Right ventricle myocardium superior (tissue), 1 donor: ENCODE results near the gene SNU13. TPM values are rescaled to one million over a fixed set of nuclear protein-coding genes. Genes with fewer than 3 reads are reported as not detected.
A peak's percentile ranks its signal among the peaks of the same experiment; 100 is the strongest.
"Not testable (repeated sequence)": the region's sequence is repeated elsewhere in the genome, so short reads cannot be mapped to it uniquely, and the experiment has no call there.

Experiments
- ATAC-seq: fragments of 200-7000 bp; cut with Tn5 transposase; one replicate; pipeline ENCODE4 v1.9.1; 2020; ENCODE audit warnings: mild to moderate bottlenecking; ENCODE audit not compliant: poor library complexity
- DNase-seq: peaks from one replicate; pipeline ENCODE4 v3.0.0-alpha.2; 2020
- intact Hi-C: fragments of 100-400 bp; cut with DNase I; formaldehyde crosslinking; loops from one replicate; pipeline ENCODE4 v1.11.2; 2022
- total RNA-seq: library from RNA; stranded (reverse); fragmentation: NEBNext Ultra II Directional; extraction: Animal tissue kit (Norgen Biotek cat#: 25700); gene quantifications from one replicate; pipeline ENCODE4 v1.2.1, GENCODE V29; 2021
- donor health status: DM: no; HTN: yes; CAD: no; lungs with severe emphysema.

The SNU13 gene
- total RNA-seq, 1 donor from 2014 or later: 193 TPM

DNA sequence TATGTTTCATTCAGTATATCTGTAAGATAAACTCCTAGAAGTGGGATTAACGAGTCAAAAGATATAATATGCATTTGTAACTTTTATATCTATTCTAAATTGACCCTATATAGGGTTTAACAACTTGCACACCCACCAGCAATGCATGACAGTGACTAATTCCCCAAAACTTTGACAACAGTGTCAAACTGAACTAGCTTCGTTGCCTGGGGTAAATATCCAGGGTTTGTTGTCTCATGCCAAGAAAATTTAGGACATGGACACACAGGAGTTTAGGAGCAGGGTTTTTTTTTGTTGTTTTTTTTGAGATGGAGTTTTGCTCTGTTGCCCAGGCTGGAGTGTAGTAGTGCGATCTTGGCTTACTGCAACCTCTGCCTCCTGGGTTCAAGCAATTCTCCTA lies 5.1 kb downstream of the SNU13 start:
- intact Hi-C loops: no loop called here
- DNase-seq (no peak), ATAC-seq (no peak)

DNA sequence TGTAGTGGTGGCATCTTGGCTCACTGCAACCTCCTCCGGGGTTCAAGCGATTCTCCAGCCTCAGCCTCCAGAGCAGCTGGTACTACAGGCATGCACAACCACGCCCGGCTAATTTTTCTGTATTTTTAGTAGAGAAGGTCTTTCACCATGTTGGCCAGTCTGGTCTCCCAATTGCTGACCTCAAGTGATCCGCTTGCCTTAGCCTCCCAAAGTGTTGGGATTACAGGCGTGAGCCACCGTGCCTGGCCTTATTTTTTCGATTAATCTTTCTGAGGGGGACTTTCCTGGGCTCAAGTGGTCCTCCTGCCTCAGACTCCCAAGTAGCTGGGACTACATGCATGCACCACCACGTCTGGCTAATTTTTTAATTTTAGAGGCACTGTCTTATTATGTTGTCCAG lies 5.6 kb downstream of the SNU13 start:
- intact Hi-C loops: no loop called here
- DNase-seq: no peak
- peak; percentile 6 for ATAC-seq

DNA sequence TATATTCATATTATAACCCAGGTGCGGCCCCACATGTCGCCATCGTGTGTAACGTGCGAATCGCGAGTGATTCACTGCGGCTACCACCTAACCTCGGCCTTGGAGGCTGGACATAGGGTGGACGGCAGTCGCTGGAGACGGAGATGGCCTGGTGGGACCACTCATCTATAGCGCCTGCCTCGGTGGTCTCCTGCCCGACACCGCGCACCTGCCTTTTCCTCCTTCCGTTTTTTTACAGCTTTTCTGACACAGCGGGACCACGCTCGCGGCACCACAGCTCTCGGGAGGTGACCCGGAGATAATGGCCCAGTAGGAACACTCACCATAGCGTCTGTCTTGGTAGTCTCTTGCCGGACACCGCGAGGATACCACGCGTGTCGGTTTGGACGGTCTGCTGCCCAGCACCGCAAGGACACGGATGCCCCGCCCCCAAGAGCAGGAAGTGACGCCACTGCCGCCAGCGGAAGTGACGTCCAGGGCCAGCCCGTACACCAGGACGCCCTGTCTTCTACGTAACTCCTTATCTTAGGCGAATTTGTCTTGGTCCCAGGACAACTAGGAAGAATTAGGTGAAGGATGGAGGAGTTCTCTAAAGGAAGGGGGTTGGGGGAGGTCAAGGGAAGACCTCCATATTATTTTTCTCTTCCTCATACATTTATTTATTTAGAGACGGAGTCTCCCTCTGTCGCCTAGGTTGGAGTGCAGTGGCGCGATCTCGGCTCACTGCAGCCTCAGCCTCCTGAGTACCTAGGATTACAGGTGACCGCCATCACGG lies 6.4 kb downstream of the SNU13 start:
- intact Hi-C loops: no loop called here
- DNase-seq (peak; percentile 92), ATAC-seq (peak; percentile 96)

DNA sequence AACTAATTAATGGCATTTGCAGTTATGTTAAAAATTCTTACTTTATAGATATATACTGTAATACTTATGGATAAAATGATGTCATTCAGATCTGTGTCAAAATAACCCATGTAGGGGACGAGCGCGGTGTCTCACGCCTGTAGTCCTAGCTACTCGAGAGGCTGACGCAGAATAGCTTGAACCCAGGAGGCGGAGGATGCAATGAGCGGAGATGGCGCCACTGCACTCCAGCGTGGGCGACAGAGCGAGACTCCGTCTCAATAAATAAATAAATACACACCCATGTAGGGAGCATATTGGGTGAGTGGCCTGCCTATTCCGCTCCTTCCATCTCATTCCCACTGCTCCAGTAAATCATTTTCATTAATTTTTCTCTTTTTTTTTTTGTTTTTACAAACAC lies 7.1 kb downstream of the SNU13 start:
- intact Hi-C loops: no loop called here
- ATAC-seq (peak; percentile 2), DNase-seq (peak; percentile 27)

DNA sequence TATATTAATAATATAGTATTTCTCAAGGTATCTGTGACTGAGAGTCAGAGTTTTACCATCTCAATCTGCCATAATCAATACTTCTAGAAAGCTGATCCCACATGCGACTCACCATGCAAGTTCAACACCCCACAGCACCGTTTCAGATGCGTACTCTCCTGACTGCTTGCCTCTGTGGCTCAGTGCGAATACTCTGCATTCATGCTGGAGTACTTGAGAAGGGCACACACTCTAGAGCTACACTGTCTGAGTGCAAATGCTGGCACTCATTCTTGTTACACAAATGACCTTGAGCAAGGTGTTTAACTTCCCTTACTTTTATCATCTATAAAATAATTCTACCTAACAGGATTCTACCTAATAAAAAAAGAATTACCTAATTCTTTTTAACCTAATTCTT lies 12.5 kb downstream of the SNU13 start:
- no peak for DNase-seq
- ATAC-seq: peak; percentile 74
- intact Hi-C loops: no loop called here

DNA sequence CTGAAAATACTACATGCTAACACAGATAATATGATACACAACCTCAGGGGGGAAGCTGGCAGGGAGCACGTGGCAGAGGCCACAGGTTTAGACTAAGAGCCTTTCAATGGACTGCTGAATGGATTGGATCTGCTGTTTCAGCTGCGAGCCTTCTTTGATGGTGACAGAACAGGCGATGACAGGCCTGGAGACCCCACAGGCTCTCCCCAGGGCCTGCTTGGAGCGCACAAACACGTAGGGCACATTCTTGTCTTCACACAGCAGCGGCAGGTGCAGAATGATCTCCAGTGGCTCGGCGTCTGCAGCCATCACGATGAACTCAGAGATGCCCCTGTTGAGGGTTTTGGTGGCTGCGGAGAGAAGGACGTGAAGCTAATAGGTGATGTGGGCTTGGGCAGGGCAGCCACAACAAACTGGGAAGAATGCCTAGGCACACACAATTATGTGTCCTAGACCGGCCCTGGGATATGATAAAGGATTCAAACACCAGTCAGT lies 13.8 kb downstream of the SNU13 start:
- ATAC-seq: peak; percentile 25
- intact Hi-C loops: no loop called here
- DNase-seq: peak; percentile 25

DNA sequence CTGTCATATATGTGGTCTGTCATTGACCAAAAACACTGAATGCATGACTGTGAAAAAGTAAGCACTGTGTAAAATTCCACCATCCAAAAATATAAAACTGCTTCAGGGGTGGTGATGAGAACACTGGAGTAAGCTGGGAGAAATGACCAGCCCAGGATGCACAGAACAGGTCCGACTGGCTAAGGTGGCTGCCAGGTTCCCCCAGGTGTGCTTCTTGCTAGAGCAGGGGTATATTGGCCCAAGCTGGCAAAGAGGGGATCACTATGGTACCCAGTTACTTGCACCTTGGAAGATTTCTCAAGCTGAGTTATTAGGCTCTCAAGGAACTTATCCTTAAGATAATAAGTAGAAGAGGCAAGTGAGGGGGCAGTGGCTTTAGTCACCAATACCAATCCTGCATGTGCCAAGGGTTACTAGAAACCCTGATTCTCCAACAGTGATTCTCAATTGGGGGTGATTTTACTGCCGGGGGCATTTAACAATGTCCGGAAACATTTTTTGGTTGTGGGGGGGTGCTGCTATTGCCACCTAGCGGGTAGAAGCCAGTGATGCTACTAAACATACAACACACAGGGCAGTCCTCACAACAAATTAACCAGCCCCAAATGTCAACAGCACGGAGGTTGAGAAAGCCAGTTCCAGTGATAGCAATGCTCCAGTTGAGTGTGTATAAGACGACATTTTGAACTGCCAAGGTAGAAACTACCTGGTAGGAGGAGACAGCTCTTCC lies 15.7 kb downstream of the SNU13 start:
- intact Hi-C loops: no loop called here
- DNase-seq: no peak
- no peak for ATAC-seq

DNA sequence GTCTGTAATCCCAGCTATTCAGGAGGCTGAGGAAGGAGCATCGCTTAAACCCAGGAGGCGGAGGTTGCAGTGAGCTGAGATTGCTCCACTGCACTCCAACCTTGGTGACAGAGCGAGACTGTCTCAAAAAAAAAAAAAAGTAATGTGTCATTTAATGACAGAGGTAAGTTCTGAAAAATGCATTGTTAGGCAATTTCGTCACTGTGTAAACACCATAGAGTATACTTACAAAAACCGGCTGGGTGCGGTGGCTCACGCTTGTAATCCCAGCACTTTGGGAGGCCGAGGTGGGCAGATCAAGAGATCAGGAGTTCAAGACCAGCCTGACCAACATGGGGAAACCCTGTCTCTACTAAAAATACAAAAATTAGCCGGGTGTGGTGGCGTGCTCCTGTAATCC lies 16.6 kb downstream of the SNU13 start:
- intact Hi-C loops, ATAC-seq: not testable (repeated sequence)
- DNase-seq: peak; percentile 14

DNA sequence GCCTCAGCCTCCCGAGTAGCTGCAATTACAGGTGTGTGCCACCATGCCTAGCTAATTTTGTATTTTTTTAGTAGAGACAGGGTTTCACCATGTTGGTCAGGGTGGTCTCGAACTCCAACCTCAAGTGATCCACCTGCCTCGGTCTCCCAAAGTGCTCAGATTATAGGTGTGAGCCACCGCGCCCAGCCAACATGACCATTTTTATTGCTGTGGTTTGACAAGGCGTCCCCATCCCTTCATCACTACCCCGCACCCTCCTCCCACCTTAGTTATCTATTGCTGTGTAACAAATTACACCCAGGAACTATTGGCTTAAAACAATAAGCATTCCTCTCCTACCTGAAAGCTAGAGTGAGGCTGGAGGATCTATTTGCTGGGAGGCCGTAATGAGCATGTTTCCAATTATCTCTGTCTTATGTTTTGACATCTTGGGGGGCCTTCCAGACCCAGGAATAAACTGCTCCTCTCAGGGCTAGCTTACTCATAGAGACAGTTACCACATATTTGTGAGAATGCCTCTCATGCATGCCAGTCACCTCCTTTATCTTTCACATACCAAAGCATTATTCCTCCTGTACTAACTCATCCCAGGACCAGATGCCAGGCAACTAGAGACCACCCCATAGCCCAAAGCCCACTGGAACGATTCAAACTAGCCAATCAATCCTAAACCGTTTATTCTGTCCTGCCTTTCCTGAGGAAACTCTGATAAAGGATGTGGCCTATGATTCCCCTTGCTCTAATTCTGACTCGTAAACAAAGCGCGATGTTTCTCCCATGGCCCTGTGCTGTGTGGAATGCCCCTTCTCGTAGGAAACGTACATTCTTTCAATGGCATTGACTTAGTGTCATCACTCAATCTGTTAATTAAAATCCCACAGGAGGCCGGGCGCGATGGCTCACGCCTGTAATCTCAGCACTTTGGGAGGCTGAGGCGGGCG lies 19.4 kb downstream of the SNU13 start:
- intact Hi-C loops: no loop called here
- no peak for ATAC-seq

DNA sequence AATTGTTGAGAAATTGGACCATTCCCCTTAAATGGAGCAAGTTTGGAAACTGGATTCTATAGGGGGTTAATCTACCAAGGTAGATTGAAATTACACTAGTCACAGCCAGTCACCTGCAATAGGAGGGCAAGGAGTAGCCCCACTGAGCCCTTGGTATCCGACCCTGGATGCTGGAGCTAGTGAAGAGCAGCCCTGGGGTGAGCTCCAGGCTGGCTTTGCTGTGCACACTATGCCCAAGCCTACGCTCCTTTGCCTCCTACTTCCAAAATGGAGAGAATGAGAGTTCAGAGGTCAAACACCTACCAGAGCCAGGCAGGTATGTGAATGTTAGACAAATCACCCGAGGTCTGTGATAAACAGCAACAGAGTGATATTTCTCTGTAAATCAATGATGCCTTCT lies 23.7 kb downstream of the SNU13 start:
- ATAC-seq: no peak
- no peak for DNase-seq
- intact Hi-C loops: no loop called here

More for the DNA sequence above, 19.4 kb downstream of the SNU13 start:
- DNase-seq: peak; percentile 27

DNA sequence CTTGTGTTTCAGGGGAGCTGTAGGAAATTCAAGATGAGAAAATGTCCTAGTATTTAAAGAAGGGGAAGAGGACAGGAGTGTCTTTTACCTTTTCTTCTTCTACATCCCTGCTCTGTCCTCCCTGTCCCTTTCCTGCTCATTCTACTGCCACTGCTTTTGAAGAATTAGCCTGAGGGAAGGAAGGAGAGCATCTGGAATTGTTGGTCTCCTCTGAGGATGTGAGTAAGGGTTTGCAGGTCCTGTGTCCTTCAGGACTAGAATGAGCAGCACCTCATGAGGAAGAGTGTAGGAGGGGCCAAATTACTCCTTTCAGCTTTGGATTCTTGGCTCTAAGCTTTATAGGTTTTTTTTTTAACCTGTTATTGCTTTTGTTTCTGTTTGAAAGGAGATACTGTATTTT lies 24.2 kb downstream of the SNU13 start:
- DNase-seq (no peak), ATAC-seq (no peak)
- intact Hi-C loops: no loop called here

DNA sequence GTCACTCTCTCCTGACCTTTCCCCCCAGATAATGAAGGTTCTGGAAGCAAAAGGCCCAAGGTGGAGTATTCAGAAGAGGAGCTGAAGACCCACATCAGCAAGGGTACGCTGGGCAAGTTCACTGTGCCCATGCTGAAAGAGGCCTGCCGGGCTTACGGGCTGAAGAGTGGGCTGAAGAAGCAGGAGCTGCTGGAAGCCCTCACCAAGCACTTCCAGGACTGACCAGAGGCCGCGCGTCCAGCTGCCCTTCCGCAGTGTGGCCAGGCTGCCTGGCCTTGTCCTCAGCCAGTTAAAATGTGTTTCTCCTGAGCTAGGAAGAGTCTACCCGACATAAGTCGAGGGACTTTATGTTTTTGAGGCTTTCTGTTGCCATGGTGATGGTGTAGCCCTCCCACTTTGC lies 25.1 kb downstream of the SNU13 start:
- DNase-seq, ATAC-seq, intact Hi-C loops: not testable (repeated sequence)

DNA sequence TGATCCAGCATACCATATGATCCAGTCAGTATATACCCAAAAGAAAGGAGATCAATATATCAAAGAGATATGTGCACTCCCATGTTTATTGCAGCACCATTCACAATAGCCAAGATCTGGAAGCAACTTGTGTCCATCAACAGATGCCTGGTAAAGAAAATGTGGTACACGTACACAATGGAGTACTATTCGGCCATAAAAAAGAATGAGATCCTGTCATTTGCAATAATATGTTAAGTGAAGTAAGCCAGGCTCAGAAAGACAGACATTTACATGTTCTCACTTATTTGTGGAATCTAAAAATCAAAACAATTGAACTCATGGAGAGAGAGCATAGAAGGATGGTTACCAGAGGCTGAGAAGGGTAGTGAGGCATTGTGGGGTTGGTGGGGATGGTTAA lies 27.0 kb downstream of the SNU13 start:
- intact Hi-C loops: no loop called here
- ATAC-seq (no peak), DNase-seq (no peak)

DNA sequence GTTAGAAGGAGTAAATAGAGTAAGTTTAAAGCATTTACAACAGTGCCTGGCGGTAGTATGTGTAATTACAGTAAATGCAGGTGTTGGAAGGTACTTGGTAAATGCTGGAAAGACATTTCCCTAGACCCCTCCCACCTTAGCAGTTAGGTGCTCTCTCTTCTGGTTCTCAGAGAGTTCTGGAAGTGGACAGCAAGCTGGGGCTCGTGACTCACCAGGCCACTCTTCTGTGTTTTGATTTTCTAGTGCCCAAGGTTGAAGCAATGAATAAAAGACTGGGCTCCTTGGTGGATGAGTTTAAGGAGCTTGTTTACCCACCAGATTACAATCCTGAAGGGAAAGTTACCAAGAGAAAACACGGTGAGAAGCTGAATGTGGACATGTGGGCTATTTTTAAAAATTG lies 27.6 kb downstream of the SNU13 start:
- ATAC-seq (no peak), DNase-seq (no peak)
- intact Hi-C loops: no loop called here

DNA sequence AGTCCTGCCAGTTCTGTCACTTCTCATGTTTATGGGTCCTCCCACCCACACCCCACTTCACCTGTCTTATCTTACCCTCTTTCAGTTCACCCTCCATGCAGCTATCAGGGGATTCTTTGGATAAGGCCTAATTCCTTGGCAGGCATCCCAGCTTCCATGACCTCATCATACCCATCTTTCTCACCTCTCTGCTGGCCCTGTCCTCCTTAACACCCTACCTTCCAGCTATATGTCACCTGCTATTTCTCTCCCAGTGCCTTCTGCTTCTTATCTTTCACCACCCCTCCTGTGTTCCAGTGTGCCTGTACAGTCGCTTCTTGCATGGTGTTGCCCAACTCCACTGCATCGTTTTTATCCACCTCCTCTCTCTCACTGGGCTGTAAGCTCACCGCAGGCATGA lies 28.3 kb downstream of the SNU13 start:
- ATAC-seq (peak; percentile 87), DNase-seq (peak; percentile 48)
- intact Hi-C loops: no loop called here

DNA sequence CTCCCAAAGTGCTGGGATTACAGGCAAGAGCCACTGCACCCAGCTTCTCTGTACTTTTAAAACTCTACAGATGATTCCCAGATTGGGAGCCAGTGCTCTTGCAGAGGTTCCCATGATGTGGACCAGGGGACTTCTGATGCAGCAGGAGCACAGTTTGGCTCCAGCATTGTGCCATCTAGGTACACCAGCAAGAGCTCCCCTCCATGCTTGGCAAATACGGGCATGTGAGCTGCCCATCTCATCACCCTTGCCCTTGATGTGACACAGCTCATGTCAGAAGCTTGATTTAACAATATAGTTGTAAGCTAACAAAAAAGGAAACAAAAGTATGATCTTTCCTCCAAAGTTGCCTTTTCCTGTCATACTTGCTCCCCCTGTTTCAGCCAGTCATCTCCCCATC lies 28.7 kb downstream of the SNU13 start:
- ATAC-seq (peak; percentile 80), DNase-seq (peak; percentile 51)
- intact Hi-C loops: no loop called here

DNA sequence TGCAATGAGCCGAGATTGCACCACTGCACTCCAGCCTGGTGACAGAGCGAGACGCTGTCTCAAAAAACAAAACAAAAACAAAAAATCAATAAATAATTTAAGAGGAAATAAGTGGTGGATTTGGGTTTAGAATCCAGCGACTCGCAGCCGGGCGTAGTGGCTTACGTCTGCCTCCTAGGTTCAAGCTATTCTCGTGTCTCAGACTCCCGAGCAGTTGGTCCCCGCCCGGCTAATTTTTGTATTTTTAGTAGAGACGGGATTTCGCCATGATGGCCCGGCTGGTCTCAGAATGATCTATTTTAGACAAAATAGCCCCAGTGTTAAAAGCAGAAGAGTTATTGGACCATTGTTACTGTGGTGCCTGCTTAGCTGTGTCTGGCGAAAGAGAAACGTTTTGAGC lies 29.8 kb downstream of the SNU13 start:
- ATAC-seq (no peak), DNase-seq (no peak)
- intact Hi-C loops: no loop called here

DNA sequence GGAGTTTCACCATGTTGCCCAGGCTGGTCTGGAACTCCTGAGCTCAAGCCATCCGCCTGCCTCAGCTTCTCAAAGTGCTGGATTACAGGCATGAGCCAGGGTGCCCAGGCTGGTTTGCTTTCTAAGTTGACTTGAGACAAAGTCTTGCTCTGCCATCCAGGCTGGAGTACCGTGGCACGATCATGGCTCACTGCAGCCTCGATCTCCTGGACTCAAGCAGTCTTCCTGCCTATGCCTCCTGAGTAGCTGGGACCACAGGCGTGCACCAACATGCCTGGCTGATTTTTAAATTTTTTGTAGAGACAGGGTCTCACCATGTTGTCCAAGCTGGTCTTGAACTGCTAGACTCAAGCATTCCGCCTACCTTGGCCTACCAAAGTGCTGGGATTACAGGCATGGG lies 31.0 kb downstream of the SNU13 start:
- no peak for DNase-seq
- ATAC-seq: no peak
- intact Hi-C loops: no loop called here

DNA sequence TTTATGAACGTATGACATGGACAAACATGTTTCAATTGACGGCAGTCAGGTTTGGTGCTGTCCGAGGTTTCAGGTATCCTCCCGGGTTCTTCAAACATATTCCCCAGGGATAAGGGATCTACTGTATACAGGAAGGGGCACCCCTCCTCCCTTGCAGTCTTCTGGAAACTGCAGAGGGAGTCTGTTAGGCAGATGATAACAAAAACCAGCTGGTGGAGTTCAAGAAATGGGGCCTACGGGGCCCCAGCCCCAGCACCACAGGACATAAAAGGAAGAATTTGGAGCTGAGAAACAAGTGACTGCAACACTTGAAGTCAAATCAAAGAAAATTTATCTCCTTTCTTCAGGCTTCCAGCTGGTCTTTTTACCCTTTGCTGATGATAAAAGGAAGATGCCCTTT lies 32.1 kb downstream of the SNU13 start:
- no peak for DNase-seq
- intact Hi-C loops: no loop called here
- ATAC-seq: no peak
